Muscle of leg (tissue), 11 donors: ENCODE measurements around the gene KRT35. TPM values are rescaled to one million over a fixed set of nuclear protein-coding genes. Genes with fewer than 3 reads are reported as not detected.

ENCODE experiments used
- DNase-seq: peaks from one replicate; pipeline ENCODE4 v3.0.0; 2013
- H3K27ac ChIP-seq: one replicate; pipeline ENCODE4 v1.5.1; 2013; ENCODE audit warnings: mild to moderate bottlenecking, low read length, control low read depth
- H3K27me3 ChIP-seq: one replicate; pipeline ENCODE4 v1.6.1; 2013; ENCODE audit warnings: low read length; ENCODE audit not compliant: control insufficient read depth, insufficient read depth
- H3K36me3 ChIP-seq: one replicate; pipeline ENCODE4 v1.6.1; 2013; ENCODE audit warnings: low read length; ENCODE audit not compliant: control insufficient read depth, insufficient read depth
- H3K4me1 ChIP-seq: one replicate; pipeline ENCODE4 v1.6.1; 2013; ENCODE audit warnings: low read length; ENCODE audit not compliant: control insufficient read depth, insufficient read depth
- H3K4me3 ChIP-seq: one replicate; pipeline ENCODE4 v1.5.1; 2013; ENCODE audit warnings: low read length, control low read depth
- H3K9me3 ChIP-seq: replicated peaks from 2 replicates; pipeline ENCODE4 v1.6.1; 2013; ENCODE audit warnings: low read depth, low read length; ENCODE audit not compliant: control insufficient read depth
- WGBS: methylation state at CpG from one replicate; pipeline ENCODE4 v1.1.5; 2013; ENCODE audit warnings: missing lambda C conversion rate; ENCODE audit not compliant: insufficient coverage; 5-methylcytosine and 5-hydroxymethylcytosine counted together
- polyA plus RNA-seq, 8 donors: library from polyadenylated mRNA; unstranded; fragments of 120-200 nt; gene quantifications; one replicate each; pipeline versions ENCODE4 v1.2.1 to v1.2.3, GENCODE V29; 2013; ENCODE audit warnings: inconsistent platforms in 1 of 8, low replicate concordance in 1 of 8; ENCODE audit not compliant: insufficient read length in 8 of 8, insufficient read depth in 1 of 8
- total RNA-seq: library from RNA; stranded (reverse); fragments of 120-200 nt; gene quantifications from one replicate; pipeline ENCODE4 v1.2.4, GENCODE V29; 2013

KRT35 gene
- total and polyA plus RNA-seq, 9 donors: 0.08 TPM; not detected in 8

DNA sequence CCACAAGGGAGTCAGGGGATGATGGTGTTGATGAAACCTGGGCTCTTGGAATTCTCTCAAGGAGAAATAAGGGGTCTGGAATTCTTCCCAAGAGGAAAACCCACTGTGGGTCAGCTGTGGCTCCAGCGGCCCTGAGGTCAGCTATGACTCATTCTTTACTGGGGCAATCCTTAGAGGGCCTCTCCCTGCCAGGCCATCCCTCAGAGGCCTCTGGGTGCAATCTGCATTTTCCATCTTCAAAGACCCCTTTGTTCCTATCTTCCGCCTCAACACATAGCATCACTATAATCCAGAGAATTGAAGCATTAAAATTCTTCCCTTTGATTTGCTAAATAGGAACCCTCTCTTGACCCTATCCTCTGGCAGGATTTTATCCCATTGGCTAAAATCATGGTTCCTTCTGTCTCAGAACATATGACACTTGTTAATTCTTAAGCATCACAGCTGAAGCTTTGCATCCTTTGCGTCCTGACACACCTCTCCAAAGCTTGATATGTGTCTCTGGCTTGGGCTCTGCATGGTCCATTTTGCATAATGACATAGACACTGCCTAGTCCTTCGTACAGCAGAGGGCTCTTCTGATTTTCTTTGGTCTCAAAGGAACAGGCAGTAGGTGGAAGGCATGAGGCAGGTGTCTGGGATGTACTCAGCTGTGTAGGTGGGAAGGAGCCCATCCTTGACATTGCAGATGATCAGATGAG, 52.2 kb downstream of the KRT35 start:
- H3K36me3 ChIP-seq: no peaks in the 10 kb centered on the region
- WGBS: 55% methylated on average over 3 of the region's 4 CpGs

More for the DNA sequence above, 52.2 kb downstream of the KRT35 start:
- H3K27ac ChIP-seq: no peak overlapping the region
- no peaks in the 10 kb centered on the region for H3K4me1 ChIP-seq
- H3K9me3 ChIP-seq: no peaks in the 10 kb centered on the region
- no peak for DNase-seq
- H3K27me3 ChIP-seq: peaks cover 3% of the 10 kb centered on the region
- no peak overlapping the region for H3K4me3 ChIP-seq

Other genes starting within 250 kb of the KRT35 start
- not detected for gene KRTAP9-3, start 248.7 kb downstream of the KRT35 start, total RNA-seq
- not detected for gene KRTAP9-3, start 248.7 kb downstream of the KRT35 start, polyA plus RNA-seq
- gene KRTAP9-8, start 243.2 kb downstream of the KRT35 start, total RNA-seq: not detected
- gene KRTAP9-8, start 243.2 kb downstream of the KRT35 start, polyA plus RNA-seq: not detected
- not detected for gene KRTAP9-4, start 231.5 kb downstream of the KRT35 start, total RNA-seq
- gene KRTAP9-4, start 231.5 kb downstream of the KRT35 start, polyA plus RNA-seq: not detected
- not detected for gene KRTAP9-9, start 225.8 kb downstream of the KRT35 start, total RNA-seq
- not detected for gene KRTAP9-9, start 225.8 kb downstream of the KRT35 start, polyA plus RNA-seq
- gene KRTAP9-6, start 215.8 kb downstream of the KRT35 start, total RNA-seq: not detected
- under 1 TPM in 5 of 8 donors, not detected in 3; 0.13 to 0.22 (median 0.19) TPM for gene KRTAP9-6, start 215.8 kb downstream of the KRT35 start, polyA plus RNA-seq
- not detected for gene KRTAP9-7, start 205.5 kb downstream of the KRT35 start, total RNA-seq
- not detected for gene KRTAP9-7, start 205.5 kb downstream of the KRT35 start, polyA plus RNA-seq
- gene KRTAP29-1, start 178.3 kb downstream of the KRT35 start, total RNA-seq: not detected
- not detected for gene KRTAP29-1, start 178.3 kb downstream of the KRT35 start, polyA plus RNA-seq
- gene KRTAP16-1, start 171.8 kb downstream of the KRT35 start, total RNA-seq: not detected
- gene KRTAP16-1, start 171.8 kb downstream of the KRT35 start, polyA plus RNA-seq: not detected
- not detected for gene KRTAP17-1, start 165.4 kb downstream of the KRT35 start, total RNA-seq
- not detected for gene KRTAP17-1, start 165.4 kb downstream of the KRT35 start, polyA plus RNA-seq
- not detected for gene KRT33A, start 130.3 kb downstream of the KRT35 start, total RNA-seq
- gene KRT33A, start 130.3 kb downstream of the KRT35 start, polyA plus RNA-seq: not detected
- gene KRT33B, start 111.3 kb downstream of the KRT35 start, total RNA-seq: 0.09 TPM
- gene KRT33B, start 111.3 kb downstream of the KRT35 start, polyA plus RNA-seq: under 1 TPM; 0.08 to 0.37 (median 0.19) TPM
- gene KRT34, start 98.8 kb downstream of the KRT35 start, total RNA-seq: not detected
- gene KRT34, start 98.8 kb downstream of the KRT35 start, polyA plus RNA-seq: not detected
- 3.3 TPM for gene KRT31, start 83.5 kb downstream of the KRT35 start, total RNA-seq
- 1 to 10 TPM; 3.9 to 6.4 (median 5.7) TPM for gene KRT31, start 83.5 kb downstream of the KRT35 start, polyA plus RNA-seq
- gene KRT37, start 56.6 kb downstream of the KRT35 start, total RNA-seq: not detected
- not detected for gene KRT37, start 56.6 kb downstream of the KRT35 start, polyA plus RNA-seq
- not detected for gene KRT38, start 40.2 kb downstream of the KRT35 start, total RNA-seq
- not detected for gene KRT38, start 40.2 kb downstream of the KRT35 start, polyA plus RNA-seq
- gene KRT32, start 13.8 kb downstream of the KRT35 start, total RNA-seq: not detected
- gene KRT32, start 13.8 kb downstream of the KRT35 start, polyA plus RNA-seq: not detected
- not detected for gene KRT36, start 8.8 kb upstream of the KRT35 start, total RNA-seq
- not detected for gene KRT36, start 8.8 kb upstream of the KRT35 start, polyA plus RNA-seq
- gene KRT13, start 24.5 kb upstream of the KRT35 start, total RNA-seq: 0.13 TPM
- 100 to 1,000 TPM in 1 of 8 donors, 1 to 10 TPM in 1, under 1 TPM in 5, not detected in 1; 0.16 to 177 (median 0.73) TPM for gene KRT13, start 24.5 kb upstream of the KRT35 start, polyA plus RNA-seq
- 0.31 TPM for gene KRT15, start 37.7 kb upstream of the KRT35 start, total RNA-seq
- gene KRT15, start 37.7 kb upstream of the KRT35 start, polyA plus RNA-seq: 10 to 100 TPM in 1 of 8 donors, 1 to 10 TPM in 1, under 1 TPM in 4, not detected in 2; 0.04 to 68.8 (median 0.20) TPM
- 0.62 TPM for gene KRT19, start 47.2 kb upstream of the KRT35 start, total RNA-seq
- 10 to 100 TPM in 1 of 8 donors, 1 to 10 TPM in 4, under 1 TPM in 3; 0.31 to 45.2 (median 1.1) TPM for gene KRT19, start 47.2 kb upstream of the KRT35 start, polyA plus RNA-seq
- gene KRT9, start 90.9 kb upstream of the KRT35 start, total RNA-seq: not detected
- gene KRT9, start 90.9 kb upstream of the KRT35 start, polyA plus RNA-seq: under 1 TPM in 1 of 8 donors, not detected in 7; 0.12 TPM
- 0.04 TPM for gene KRT14, start 105.7 kb upstream of the KRT35 start, total RNA-seq
- gene KRT14, start 105.7 kb upstream of the KRT35 start, polyA plus RNA-seq: 10 to 100 TPM in 1 of 8 donors, 1 to 10 TPM in 1, under 1 TPM in 5, not detected in 1; 0.24 to 49.4 (median 0.61) TPM
- gene KRT16, start 131.6 kb upstream of the KRT35 start, total RNA-seq: not detected
- under 1 TPM in 1 of 8 donors, not detected in 7; 0.83 TPM for gene KRT16, start 131.6 kb upstream of the KRT35 start, polyA plus RNA-seq
- 1.6 TPM for gene KRT17, start 143.4 kb upstream of the KRT35 start, total RNA-seq
- gene KRT17, start 143.4 kb upstream of the KRT35 start, polyA plus RNA-seq: 100 to 1,000 TPM in 1 of 8 donors, 10 to 100 TPM in 1, 1 to 10 TPM in 4, under 1 TPM in 2; 0.72 to 243 (median 1.6) TPM
- gene EIF1, start 207.7 kb upstream of the KRT35 start, total RNA-seq: 224 TPM
- gene EIF1, start 207.7 kb upstream of the KRT35 start, polyA plus RNA-seq: 100 to 1,000 TPM; 764 to 855 (median 812) TPM
- not detected for gene GAST, start 231.2 kb upstream of the KRT35 start, total RNA-seq
- under 1 TPM in 1 of 8 donors, not detected in 7; 0.79 TPM for gene GAST, start 231.2 kb upstream of the KRT35 start, polyA plus RNA-seq